Thyroid gland (tissue), 4 donors: Measurements from ENCODE around the gene SMIM24.
A peak's percentile ranks its signal among the peaks of the same experiment; 100 is the strongest.

ENCODE experiments used
- POLR2A ChIP-seq, 2 donors: fragments of 450-650 bp; IDR thresholded peaks; one replicate each; pipeline ENCODE4 v1.6.1; 2017; ENCODE audit warnings: antibody characterized with exemption in 2 of 2, mild to moderate bottlenecking in 2 of 2, moderate library complexity in 1 of 2
- TF ChIP-seq, protein P1 (sequence below), 6 experiments: fragments of 200-600 bp in 3 of 6; fragments of 450-650 bp in 3 of 6; sonication (generic) in 3 of 6; IDR thresholded peaks; one replicate each; pipeline ENCODE4 v1.5.1; 2016 to 2019; ENCODE audit warnings: antibody characterized with exemption in 6 of 6, mild to moderate bottlenecking in 2 of 6, inconsistent platforms in 1 of 6, moderate library complexity in 1 of 6

DNA sequence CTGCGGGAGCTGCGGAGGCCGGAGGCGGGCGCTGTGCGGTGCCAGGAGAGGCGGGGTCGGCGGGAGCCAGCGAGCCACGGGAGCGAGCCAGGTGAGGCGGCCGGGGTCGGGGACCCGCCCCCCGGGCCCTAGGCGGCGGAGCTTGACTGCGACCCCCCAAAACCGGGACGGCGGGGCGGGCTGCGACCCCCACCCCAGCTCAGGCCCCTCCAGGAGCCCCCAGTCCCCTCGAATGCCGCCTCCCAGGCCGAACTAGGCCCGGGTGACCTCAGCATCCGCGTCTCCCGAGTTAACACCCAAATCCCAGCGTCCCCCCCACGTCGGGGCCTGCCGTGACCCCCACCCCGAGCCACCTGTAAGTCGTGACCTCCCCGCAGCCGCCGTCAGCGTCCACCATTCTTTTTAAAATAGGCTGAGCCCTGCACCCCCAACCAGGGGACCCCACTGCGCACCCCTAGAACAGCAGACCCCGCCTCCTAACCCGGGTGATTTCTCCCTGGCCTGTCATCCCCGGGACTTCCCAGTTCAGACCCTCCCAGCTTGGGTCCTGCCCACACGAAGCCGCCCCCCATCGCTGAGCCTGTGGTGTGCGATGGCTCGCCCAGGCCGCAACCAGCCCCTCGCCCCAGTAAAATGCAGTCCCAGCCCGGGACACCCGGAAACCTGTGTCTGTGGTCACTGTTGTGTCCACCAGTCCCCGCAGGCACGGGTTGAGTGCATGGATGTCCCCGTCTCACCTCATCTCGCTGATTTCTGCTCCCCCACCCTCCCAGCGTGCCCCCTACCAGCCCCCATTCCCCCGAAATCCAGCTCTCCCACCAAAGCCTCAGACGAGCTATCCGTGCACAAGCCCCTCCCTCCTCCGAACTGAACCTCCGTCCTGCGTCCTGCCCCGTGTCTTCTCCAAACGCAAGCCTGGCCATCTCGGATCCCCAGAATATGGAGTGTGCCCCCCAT is 26.3 kb upstream of the SMIM24 start:
- TF ChIP-seq, protein P1, sequence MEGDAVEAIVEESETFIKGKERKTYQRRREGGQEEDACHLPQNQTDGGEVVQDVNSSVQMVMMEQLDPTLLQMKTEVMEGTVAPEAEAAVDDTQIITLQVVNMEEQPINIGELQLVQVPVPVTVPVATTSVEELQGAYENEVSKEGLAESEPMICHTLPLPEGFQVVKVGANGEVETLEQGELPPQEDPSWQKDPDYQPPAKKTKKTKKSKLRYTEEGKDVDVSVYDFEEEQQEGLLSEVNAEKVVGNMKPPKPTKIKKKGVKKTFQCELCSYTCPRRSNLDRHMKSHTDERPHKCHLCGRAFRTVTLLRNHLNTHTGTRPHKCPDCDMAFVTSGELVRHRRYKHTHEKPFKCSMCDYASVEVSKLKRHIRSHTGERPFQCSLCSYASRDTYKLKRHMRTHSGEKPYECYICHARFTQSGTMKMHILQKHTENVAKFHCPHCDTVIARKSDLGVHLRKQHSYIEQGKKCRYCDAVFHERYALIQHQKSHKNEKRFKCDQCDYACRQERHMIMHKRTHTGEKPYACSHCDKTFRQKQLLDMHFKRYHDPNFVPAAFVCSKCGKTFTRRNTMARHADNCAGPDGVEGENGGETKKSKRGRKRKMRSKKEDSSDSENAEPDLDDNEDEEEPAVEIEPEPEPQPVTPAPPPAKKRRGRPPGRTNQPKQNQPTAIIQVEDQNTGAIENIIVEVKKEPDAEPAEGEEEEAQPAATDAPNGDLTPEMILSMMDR (IDR thresholded peaks at IDR 0.05) = peak in 1 of 6 experiments; percentile 5
- peak in 1 of 2 donors; percentile 41 for TF ChIP-seq POLR2A (IDR thresholded peaks at IDR 0.05)
